HFFc6 (cell line): ENCODE data around the gene ITGA2. TPM values are rescaled to one million over a fixed set of nuclear protein-coding genes. Genes with fewer than 3 reads are reported as not detected.

ENCODE experiments used
- DNase-seq: peaks from one replicate; pipeline ENCODE4 v3.0.0-alpha.2; 2018
- H3K27ac Mint-ChIP-seq: 2 replicates; pipeline ENCODE4 v1.8.0; 2020; ENCODE audit warnings: mild to moderate bottlenecking, mixed read lengths
- H3K27me3 Mint-ChIP-seq: 2 replicates; pipeline ENCODE4 v1.8.0; 2021; ENCODE audit warnings: mild to moderate bottlenecking, moderate library complexity, mixed read lengths; ENCODE audit not compliant: insufficient read depth
- H3K36me3 Mint-ChIP-seq: 2 replicates; pipeline ENCODE4 v1.8.0; 2021; ENCODE audit warnings: low read depth, mixed read lengths
- H3K4me1 Mint-ChIP-seq: 2 replicates; pipeline ENCODE4 v1.8.0; 2020; ENCODE audit warnings: low read depth, mixed read lengths
- H3K4me3 Mint-ChIP-seq: 2 replicates; pipeline ENCODE4 v1.8.0; 2020; ENCODE audit warnings: mild to moderate bottlenecking, moderate library complexity, mixed read lengths
- H3K9me3 Mint-ChIP-seq: 2 replicates; pipeline ENCODE4 v1.8.0; 2020; ENCODE audit warnings: mild to moderate bottlenecking, mixed read lengths
- CTCF ChIP-seq: fragments of 200-600 bp; sonication (generic); IDR thresholded peaks from 2 replicates; pipeline ENCODE4 v1.5.0; 2021; ENCODE audit warnings: antibody characterized with exemption, mild to moderate bottlenecking
- total RNA-seq, 6 experiments: library from RNA; stranded (reverse); fragmentation: NEBNext Ultra II Directional; extraction: Animal tissue kit (Norgen Biotek cat#: 25700); gene quantifications; 2 replicates in 1 of 6; 3 replicates in 5 of 6; pipeline ENCODE4 v1.2.3, GENCODE V29; 2021

Gene ITGA2
- total RNA-seq, 6 experiments from 2014 or later = 42.9 to 76.6 (median 50.5) TPM

GRCh38 chr5:52947851-52948250 lies 41.3 kb upstream of the ITGA2 start:
- no peak for DNase-seq
- Mint-ChIP-seq H3K4me1 (peaks cover 66% of the 10 kb centered on the region), H3K9me3 (no peaks in the 10 kb centered on the region), H3K4me3 (no peak overlapping the region), H3K27me3 (no peaks in the 10 kb centered on the region; the same call in 1 of the 2 replicates), H3K36me3 (no peaks in the 10 kb centered on the region; the same call in 1 of the 2 replicates), H3K27ac (peak overlapping the region; percentile 55; the same call in 1 of the 2 replicates)
- no peak for TF ChIP-seq CTCF

- Mint-ChIP-seq H3K27ac (peak overlapping the region; percentile 55), H3K4me3 (no peak overlapping the region), H3K36me3 (no peaks in the 10 kb centered on the region; the same call in 1 of the 2 replicates), H3K4me1 (peaks cover 66% of the 10 kb centered on the region), H3K9me3 (no peaks in the 10 kb centered on the region), H3K27me3 (no peaks in the 10 kb centered on the region; the same call in 1 of the 2 replicates)
- peak; percentile 84 for DNase-seq
- TF ChIP-seq CTCF = peak; percentile 86
Observed at GRCh38 chr5:52948418-52949076, 40.6 kb upstream of the ITGA2 start.

- Mint-ChIP-seq H3K9me3 (no peaks in the 10 kb centered on the region), H3K27me3 (no peaks in the 10 kb centered on the region; the same call in 1 of the 2 replicates), H3K4me3 (no peak overlapping the region), H3K36me3 (peaks cover 3% of the 10 kb centered on the region; the same call in 1 of the 2 replicates), H3K27ac (no peak overlapping the region), H3K4me1 (peaks cover 49% of the 10 kb centered on the region)
- no peak for TF ChIP-seq CTCF
- no peak for DNase-seq
Observed at GRCh38 chr5:52950686-52951085, 38.5 kb upstream of the ITGA2 start.

GRCh38 chr5:52952483-52952882 lies 36.7 kb upstream of the ITGA2 start:
- H3K4me1 Mint-ChIP-seq = peaks cover 44% of the 10 kb centered on the region
- no peak for DNase-seq
- H3K27me3 Mint-ChIP-seq = no peaks in the 10 kb centered on the region; the same call in 1 of the 2 replicates
- no peaks in the 10 kb centered on the region for H3K9me3 Mint-ChIP-seq
- no peak for TF ChIP-seq CTCF
- H3K36me3 Mint-ChIP-seq = peaks cover 8% of the 10 kb centered on the region; the same call in 1 of the 2 replicates
- H3K27ac Mint-ChIP-seq = no peak overlapping the region
- no peak overlapping the region for H3K4me3 Mint-ChIP-seq

DNA sequence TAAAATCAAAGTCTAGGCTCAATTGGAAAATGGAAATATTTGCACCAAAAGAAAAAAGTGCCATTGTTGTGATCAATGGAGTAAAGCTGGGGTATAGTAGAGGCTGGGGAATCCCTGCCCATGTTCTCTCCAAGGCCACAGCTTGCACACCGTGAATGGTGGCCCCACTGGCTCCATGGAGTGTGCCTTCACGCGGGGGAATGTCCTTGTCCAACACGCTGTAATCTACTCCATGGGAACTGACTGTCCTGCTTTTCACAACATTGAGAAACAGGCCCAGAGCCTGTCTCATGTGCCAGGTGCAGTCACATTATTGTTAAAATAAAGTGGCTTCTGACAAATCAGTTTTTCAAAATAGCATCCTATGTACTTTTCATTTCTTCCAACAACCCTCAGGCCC lies 33.1 kb upstream of the ITGA2 start:
- H3K9me3 Mint-ChIP-seq = no peaks in the 10 kb centered on the region
- peaks cover 36% of the 10 kb centered on the region for H3K4me1 Mint-ChIP-seq
- peaks cover 14% of the 10 kb centered on the region; the same call in 1 of the 2 replicates for H3K36me3 Mint-ChIP-seq
- no peaks in the 10 kb centered on the region for H3K27me3 Mint-ChIP-seq
- no peak overlapping the region for H3K27ac Mint-ChIP-seq
- DNase-seq = no peak
- no peak overlapping the region for H3K4me3 Mint-ChIP-seq
- TF ChIP-seq CTCF = no peak
